ENCODE data around the gene MUL1. TPM values are rescaled to one million over a fixed set of nuclear protein-coding genes. Genes with fewer than 3 reads are reported as not detected.
A peak's percentile ranks its signal among the peaks of the same experiment; 100 is the strongest.

Gene MUL1
- total RNA-seq, 4 donors from 2014 or later, result 5.8 to 42.9 (median 28.7) TPM

DNA sequence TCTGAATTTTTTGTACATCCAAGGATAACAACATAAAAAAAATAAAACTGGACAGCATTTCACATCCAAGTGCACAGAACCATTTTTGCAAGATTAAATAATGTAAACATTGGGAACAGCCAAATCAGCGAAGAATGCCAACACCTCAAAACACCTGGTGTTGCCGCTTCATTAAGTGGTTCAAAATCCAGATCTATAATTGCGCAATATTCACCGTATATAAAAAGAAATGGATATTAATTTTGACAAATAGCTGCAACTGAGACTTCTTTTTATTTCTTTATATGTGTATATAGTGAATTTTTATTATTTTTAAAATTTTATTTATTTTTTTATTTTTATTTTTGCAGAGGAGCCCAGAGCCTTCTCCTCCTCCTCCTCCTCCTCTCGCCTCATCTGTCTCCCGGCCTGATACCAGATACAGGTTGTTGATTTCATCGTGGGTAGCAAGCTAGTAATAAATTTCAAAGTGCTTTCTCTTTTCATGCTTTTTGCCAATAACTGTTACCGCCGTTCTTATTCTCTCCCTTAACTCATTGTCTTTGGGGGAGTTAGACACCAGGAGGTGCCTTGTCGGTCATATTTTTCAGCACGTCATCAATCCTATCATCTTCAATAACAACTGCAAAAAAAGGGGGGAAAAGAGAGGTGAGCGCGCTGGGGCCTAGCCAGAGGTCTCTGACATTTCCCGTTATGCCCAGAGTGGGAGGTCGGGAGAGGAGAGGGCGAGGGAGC is 24.7 kb downstream of the MUL1 start:
- Histone ChIP-seq H3K27ac (peak overlapping the region in 2 of 4 donors; percentile 95 to 100), H3K36me3 (no peaks in the 10 kb centered on the region), H3K4me3 (peak overlapping the region in 3 of 4 donors; percentile 55 to 92 (median 74)), H3K9me3 (no peaks in the 10 kb centered on the region), H3K4me1 (peaks cover 0 to 66% (median 12%) of the 10 kb centered on the region in 4 donors), H3K27me3 (no peaks in the 10 kb centered on the region)
- no peak for DNase-seq
- no peak for TF ChIP-seq POLR2A (IDR thresholded peaks at IDR 0.05)
- TF ChIP-seq, protein P1, sequence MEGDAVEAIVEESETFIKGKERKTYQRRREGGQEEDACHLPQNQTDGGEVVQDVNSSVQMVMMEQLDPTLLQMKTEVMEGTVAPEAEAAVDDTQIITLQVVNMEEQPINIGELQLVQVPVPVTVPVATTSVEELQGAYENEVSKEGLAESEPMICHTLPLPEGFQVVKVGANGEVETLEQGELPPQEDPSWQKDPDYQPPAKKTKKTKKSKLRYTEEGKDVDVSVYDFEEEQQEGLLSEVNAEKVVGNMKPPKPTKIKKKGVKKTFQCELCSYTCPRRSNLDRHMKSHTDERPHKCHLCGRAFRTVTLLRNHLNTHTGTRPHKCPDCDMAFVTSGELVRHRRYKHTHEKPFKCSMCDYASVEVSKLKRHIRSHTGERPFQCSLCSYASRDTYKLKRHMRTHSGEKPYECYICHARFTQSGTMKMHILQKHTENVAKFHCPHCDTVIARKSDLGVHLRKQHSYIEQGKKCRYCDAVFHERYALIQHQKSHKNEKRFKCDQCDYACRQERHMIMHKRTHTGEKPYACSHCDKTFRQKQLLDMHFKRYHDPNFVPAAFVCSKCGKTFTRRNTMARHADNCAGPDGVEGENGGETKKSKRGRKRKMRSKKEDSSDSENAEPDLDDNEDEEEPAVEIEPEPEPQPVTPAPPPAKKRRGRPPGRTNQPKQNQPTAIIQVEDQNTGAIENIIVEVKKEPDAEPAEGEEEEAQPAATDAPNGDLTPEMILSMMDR (IDR thresholded peaks at IDR 0.05), result no peak

DNA sequence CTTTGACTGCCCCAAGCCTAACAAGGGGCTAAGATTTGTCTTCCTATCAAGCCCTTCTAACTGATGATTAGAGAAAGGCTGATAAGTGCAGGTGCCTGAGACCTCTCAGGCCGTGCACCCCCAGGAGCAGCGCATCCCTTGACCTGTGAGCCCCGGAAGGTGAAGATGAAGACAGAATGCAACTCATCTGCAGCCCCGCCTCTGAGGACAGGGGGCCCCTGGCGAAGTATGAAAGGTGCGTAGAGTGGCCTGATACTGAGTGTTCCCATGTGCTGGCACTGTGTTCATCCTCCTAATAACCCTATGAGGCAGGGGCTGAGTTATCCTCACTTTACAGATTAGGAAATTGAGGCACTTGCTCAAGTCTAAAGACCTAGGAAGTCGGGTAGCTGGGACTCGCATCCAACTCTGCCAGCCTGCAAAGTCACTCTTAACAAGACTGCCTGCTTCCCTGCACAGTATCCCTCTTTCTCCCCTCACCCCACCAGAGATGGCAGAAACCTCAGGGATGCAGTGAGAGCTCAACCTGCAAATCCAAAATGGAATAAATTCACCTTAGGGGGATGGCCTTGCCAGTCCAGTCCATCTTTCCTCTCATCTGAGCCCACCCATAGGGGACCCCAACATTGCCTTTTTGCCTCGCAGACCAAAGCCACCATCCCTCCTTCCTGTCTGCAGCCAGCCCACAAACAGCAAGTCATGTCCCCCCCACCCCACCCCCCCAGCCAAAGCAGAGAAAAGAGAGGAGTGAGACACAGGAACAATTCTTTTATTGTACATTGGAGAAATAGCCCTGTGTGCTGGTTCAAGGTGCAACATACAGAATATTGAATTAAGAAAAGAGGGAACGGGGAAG is 26.1 kb downstream of the MUL1 start:
- peak overlapping the region in 3 of 4 donors; percentile 75 to 95 (median 90) for H3K27ac ChIP-seq
- no peak overlapping the region for H3K4me3 ChIP-seq
- peaks cover 0 to 68% (median 14%) of the 10 kb centered on the region in 4 donors for H3K4me1 ChIP-seq
- peaks cover 0 to 2% of the 10 kb centered on the region in 2 donors for H3K27me3 ChIP-seq
- DNase-seq, result no peak
- H3K9me3 ChIP-seq, result no peaks in the 10 kb centered on the region
- H3K36me3 ChIP-seq, result no peaks in the 10 kb centered on the region
- TF ChIP-seq, protein P1 (IDR thresholded peaks at IDR 0.05), result no peak
- peak in 1 of 2 donors; percentile 20 for TF ChIP-seq POLR2A (IDR thresholded peaks at IDR 0.05)

DNA sequence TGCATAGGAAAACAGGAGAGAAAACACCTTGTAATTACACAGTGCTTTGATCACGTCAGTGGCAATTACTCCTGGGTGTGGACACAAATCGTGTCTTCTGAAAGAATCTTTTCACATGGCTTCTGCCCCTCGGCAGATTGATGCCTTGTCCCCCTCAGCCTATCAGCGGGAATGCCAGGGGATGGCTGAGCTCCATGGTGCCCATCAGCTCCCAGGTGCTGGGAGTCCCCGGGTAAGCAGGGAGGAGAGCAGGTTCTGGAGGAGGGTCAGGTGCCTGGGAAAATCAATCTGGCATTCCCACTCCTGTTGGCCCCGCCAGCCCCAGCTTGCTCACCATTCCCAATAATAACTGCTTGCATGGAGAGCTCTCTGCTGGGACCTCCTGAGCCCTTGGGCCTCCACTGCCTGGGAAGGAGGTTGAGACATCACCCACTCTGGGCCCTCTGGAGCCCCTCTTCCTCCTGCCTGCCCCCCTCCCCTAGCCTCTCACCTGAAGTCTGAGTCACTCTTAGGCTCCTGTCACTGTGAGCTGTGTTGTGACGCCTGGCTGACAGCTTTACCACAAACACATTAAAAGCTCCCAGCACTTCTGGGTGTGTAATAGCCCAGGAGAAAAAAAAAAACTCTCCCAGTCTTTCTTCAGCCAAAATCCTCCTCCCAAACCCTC is 26.9 kb downstream of the MUL1 start:
- peak in 2 of 3 donors; percentile 68 to 71 for DNase-seq
- peak overlapping the region in 3 of 4 donors; percentile 75 to 95 (median 90) for H3K27ac ChIP-seq
- H3K4me3 ChIP-seq, result peak overlapping the region in 2 of 4 donors; percentile 8 to 20
- H3K9me3 ChIP-seq, result no peaks in the 10 kb centered on the region
- TF ChIP-seq, protein P1 (IDR thresholded peaks at IDR 0.05), result no peak
- TF ChIP-seq POLR2A (IDR thresholded peaks at IDR 0.05), result peak in 1 of 2 donors; percentile 8
- peaks cover 0 to 73% (median 12%) of the 10 kb centered on the region in 4 donors for H3K4me1 ChIP-seq
- peaks cover 0 to 7% of the 10 kb centered on the region in 2 donors for H3K27me3 ChIP-seq
- no peaks in the 10 kb centered on the region for H3K36me3 ChIP-seq

DNA sequence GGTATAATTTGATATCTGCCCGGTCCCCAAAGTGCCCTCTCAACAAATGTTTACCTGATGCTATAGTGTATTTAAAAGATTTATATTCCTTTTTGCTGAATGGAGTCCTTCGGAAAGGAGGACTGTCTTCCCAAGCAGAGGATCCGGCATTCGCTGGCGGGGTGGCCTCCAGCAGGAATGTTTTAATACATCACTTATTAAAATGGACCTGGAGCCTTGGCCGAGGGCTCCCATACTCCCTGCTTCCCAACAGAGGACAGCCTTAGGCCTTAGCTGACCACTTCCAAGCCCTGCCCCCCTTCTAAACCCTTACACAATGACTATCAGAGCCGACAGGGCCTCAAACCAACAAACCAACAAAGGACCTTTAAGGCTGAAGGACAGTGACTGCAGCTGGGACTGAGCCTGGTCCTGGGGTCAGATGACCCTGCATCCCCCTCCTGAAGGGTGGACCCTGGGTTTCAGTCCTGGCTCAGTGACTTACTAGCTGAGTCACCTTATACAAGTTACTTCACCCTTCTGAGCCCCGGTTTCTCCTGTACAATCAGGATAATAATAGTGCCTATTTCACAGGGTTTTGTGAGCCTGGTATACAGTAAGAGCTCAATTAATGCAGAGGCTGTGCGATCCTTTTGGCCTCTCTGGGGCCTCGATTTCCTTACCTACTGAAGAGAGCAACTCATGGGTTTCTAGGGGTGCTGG is 27.6 kb downstream of the MUL1 start:
- peaks cover 0 to 7% of the 10 kb centered on the region in 2 donors for H3K27me3 ChIP-seq
- H3K9me3 ChIP-seq, result no peaks in the 10 kb centered on the region
- peaks cover 0 to 74% (median 12%) of the 10 kb centered on the region in 4 donors for H3K4me1 ChIP-seq
- peak overlapping the region in 2 of 4 donors; percentile 20 to 34 for H3K4me3 ChIP-seq
- peak overlapping the region in 3 of 4 donors; percentile 75 to 95 (median 90) for H3K27ac ChIP-seq
- peak in 2 of 3 donors; percentile 76 to 81 for DNase-seq
- H3K36me3 ChIP-seq, result no peaks in the 10 kb centered on the region
- peak in 1 of 2 donors; percentile 33 for TF ChIP-seq POLR2A (IDR thresholded peaks at IDR 0.05)
- TF ChIP-seq, protein P1 (IDR thresholded peaks at IDR 0.05), result no peak
